ENCODE data around the gene STXBP1.

Gene STXBP1

GRCh38 chr9:127603226-127603625, 8.9 kb upstream of the STXBP1 start:
- TF ChIP-seq, protein P1, sequence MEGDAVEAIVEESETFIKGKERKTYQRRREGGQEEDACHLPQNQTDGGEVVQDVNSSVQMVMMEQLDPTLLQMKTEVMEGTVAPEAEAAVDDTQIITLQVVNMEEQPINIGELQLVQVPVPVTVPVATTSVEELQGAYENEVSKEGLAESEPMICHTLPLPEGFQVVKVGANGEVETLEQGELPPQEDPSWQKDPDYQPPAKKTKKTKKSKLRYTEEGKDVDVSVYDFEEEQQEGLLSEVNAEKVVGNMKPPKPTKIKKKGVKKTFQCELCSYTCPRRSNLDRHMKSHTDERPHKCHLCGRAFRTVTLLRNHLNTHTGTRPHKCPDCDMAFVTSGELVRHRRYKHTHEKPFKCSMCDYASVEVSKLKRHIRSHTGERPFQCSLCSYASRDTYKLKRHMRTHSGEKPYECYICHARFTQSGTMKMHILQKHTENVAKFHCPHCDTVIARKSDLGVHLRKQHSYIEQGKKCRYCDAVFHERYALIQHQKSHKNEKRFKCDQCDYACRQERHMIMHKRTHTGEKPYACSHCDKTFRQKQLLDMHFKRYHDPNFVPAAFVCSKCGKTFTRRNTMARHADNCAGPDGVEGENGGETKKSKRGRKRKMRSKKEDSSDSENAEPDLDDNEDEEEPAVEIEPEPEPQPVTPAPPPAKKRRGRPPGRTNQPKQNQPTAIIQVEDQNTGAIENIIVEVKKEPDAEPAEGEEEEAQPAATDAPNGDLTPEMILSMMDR (IDR thresholded peaks at IDR 0.05; ENCODE audit: insufficient read depth, low read depth, low read length, missing control alignments) = no peak
- H3K4me3 ChIP-seq (ENCODE audit: low read length) = no peak overlapping the region
- DNase-seq (ENCODE audit: low read depth) = no peak

GRCh38 chr9:127606043-127606442, 6.0 kb upstream of the STXBP1 start:
- H3K4me3 ChIP-seq (ENCODE audit: low read length) = no peak overlapping the region
- no peak for DNase-seq (ENCODE audit: low read depth)
- TF ChIP-seq, protein P1 (IDR thresholded peaks at IDR 0.05; ENCODE audit: insufficient read depth, low read depth, low read length, missing control alignments) = no peak

- peak overlapping the region; percentile 43 for H3K4me3 ChIP-seq (ENCODE audit: low read length)
- TF ChIP-seq, protein P1 (IDR thresholded peaks at IDR 0.05; ENCODE audit: insufficient read depth, low read depth, low read length, missing control alignments) = no peak
- peak; percentile 71 for DNase-seq (ENCODE audit: low read depth)
Measured at GRCh38 chr9:127608104-127608966, 3.7 kb upstream of the STXBP1 start.

DNA sequence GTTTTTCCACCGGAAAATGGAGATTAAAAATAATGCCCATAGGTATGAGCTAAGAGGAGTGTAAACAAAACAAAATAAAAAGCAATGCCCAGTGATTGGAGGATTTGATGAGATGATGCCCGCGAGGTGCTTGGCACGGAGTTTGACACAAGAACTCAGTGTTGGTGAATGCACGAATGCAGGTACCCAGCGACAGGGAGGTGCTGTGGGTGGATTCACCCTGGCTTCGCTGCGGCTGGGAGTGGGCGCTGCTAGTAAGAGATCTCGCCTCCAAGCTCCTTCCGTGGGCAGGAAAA, 526 bp upstream of the STXBP1 start:
- H3K4me3 ChIP-seq (ENCODE audit: low read length) = peak overlapping the region; percentile 60
- DNase-seq (ENCODE audit: low read depth) = no peak
- TF ChIP-seq, protein P1 (IDR thresholded peaks at IDR 0.05; ENCODE audit: insufficient read depth, low read depth, low read length, missing control alignments) = no peak

GRCh38 chr9:127612939-127613582, 984 bp downstream of the STXBP1 start:
- peak overlapping the region; percentile 64 for H3K4me3 ChIP-seq (ENCODE audit: low read length)
- TF ChIP-seq, protein P1 (IDR thresholded peaks at IDR 0.05; ENCODE audit: insufficient read depth, low read depth, low read length, missing control alignments) = no peak
- DNase-seq (ENCODE audit: low read depth) = peak; percentile 77

DNA sequence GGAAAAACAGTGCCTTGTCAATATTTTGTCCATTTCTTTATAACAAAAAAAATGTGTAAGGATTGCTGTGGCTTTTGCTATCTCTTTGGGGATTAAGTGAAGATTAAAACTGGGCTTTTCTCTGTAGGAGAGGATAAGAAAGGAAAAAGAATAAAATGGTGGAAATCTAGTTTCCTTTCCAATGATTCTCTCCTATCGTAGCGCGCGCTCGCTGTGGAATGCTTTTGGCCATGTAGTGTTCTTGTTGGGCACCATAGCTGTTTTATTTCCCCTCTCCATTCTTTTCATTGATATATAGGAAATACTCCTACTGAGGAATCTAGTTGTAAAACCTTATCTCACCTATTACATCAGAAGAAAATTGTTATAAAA, 1.5 kb downstream of the STXBP1 start:
- TF ChIP-seq, protein P1 (IDR thresholded peaks at IDR 0.05; ENCODE audit: insufficient read depth, low read depth, low read length, missing control alignments) = no peak
- H3K4me3 ChIP-seq (ENCODE audit: low read length) = peak overlapping the region; percentile 64
- no peak for DNase-seq (ENCODE audit: low read depth)

Data from epithelial cell of esophagus (primary cell).